H1 (cell line): Measurements from ENCODE around the gene DHX34.

Experiments
- CBX5 ChIP-seq: fragments of 300-800, 300-1000 bp; sonication (generic); IDR thresholded peaks from 2 replicates; pipeline ENCODE4 v1.7.1; 2016; ENCODE audit warnings: antibody characterized with exemption, low read length, low read depth
- CHD2 ChIP-seq: IDR thresholded peaks from 2 replicates; pipeline ENCODE4 v1.6.1; 2012; ENCODE audit warnings: low read length, improper control_type of control experiment
- EP300 ChIP-seq, 2 experiments: IDR thresholded peaks; 1 replicate in 1 of 2; 2 replicates in 1 of 2; pipeline ENCODE4 v1.6.1; 2011 to 2012; ENCODE audit warnings: low read depth in 2 of 2, low read length in 2 of 2, mild to moderate bottlenecking in 2 of 2, borderline replicate concordance in 1 of 2, inconsistent platforms in 1 of 2, moderate library complexity in 1 of 2
- KDM1A ChIP-seq: fragments of 200-600, 300-600 bp; sonication (generic); IDR thresholded peaks from 2 replicates; pipeline ENCODE4 v1.7.1; 2016; ENCODE audit warnings: mild to moderate bottlenecking, low read length, borderline replicate concordance
- RAD21 ChIP-seq, 2 experiments: IDR thresholded peaks in 1 of 2; conservative IDR thresholded peaks in 1 of 2; 2 replicates each; pipeline ENCODE4 v1.6.1; 2011; ENCODE audit warnings: low read depth in 2 of 2, low read length in 2 of 2, improper control_type of control experiment in 1 of 2, inconsistent platforms in 1 of 2, mild to moderate bottlenecking in 1 of 2, moderate library complexity in 1 of 2
- TF ChIP-seq, protein P1 (sequence below), 3 experiments: IDR thresholded peaks; 1 replicate in 2 of 3; 2 replicates in 1 of 3; pipeline versions ENCODE4 v1.5.1 to v1.6.1; 2011; ENCODE audit warnings: low read length in 3 of 3, mild to moderate bottlenecking in 3 of 3, inconsistent platforms in 2 of 3, low read depth in 1 of 3, moderate library complexity in 1 of 3; ENCODE audit not compliant: insufficient read depth in 1 of 3; ENCODE audit errors: control extremely low read depth in 1 of 3
- TF ChIP-seq, protein P2 (sequence below): IDR thresholded peaks from 2 replicates; pipeline ENCODE4 v1.6.1; 2012; ENCODE audit warnings: inconsistent platforms

DNA sequence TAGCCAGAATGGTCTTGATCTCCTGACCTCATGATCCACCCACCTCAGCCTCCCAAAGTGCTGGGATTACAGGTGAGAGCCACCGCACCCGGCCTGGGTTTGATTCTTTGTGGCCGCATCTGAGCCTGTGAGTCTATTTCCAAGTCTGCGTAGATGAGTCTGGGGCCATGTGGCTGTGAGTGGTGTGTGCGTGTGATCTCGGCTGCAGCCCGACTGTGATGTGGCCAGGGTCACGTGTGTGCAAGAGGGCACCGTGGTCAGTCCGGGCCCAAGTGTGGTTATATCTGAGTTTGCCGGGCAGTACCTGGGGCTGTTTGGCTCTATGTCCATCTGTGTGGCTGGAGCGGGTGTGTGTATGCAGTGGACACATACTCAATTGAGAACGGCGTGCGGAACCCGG is 64.8 kb downstream of the DHX34 start:
- TF ChIP-seq KDM1A (no peak), RAD21 (IDR thresholded peaks at IDR 0.05 in 1 of 2, conservative IDR thresholded peaks at IDR 0.05 in 1 of 2; ENCODE audit: low read depth in 2 of 2, low read length in 2 of 2) (no peak), CHD2 (no peak), CBX5 (no peak), EP300 (IDR thresholded peaks at IDR 0.05; ENCODE audit: borderline replicate concordance in 1 of 2, low read depth in 2 of 2, low read length in 2 of 2) (no peak)
- TF ChIP-seq, protein P1, sequence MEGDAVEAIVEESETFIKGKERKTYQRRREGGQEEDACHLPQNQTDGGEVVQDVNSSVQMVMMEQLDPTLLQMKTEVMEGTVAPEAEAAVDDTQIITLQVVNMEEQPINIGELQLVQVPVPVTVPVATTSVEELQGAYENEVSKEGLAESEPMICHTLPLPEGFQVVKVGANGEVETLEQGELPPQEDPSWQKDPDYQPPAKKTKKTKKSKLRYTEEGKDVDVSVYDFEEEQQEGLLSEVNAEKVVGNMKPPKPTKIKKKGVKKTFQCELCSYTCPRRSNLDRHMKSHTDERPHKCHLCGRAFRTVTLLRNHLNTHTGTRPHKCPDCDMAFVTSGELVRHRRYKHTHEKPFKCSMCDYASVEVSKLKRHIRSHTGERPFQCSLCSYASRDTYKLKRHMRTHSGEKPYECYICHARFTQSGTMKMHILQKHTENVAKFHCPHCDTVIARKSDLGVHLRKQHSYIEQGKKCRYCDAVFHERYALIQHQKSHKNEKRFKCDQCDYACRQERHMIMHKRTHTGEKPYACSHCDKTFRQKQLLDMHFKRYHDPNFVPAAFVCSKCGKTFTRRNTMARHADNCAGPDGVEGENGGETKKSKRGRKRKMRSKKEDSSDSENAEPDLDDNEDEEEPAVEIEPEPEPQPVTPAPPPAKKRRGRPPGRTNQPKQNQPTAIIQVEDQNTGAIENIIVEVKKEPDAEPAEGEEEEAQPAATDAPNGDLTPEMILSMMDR (IDR thresholded peaks at IDR 0.05; ENCODE audit: control extremely low read depth in 1 of 3, insufficient read depth in 1 of 3, low read depth in 1 of 3, low read length in 3 of 3): no peak
- TF ChIP-seq, protein P2, sequence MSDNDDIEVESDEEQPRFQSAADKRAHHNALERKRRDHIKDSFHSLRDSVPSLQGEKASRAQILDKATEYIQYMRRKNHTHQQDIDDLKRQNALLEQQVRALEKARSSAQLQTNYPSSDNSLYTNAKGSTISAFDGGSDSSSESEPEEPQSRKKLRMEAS: no peak
